ENCODE results near the gene KCTD6.

The KCTD6 gene

GRCh38 chr3:58551636-58552180 is 59.8 kb downstream of the KCTD6 start:
- CTCF ChIA-PET: interaction anchor here (1.2 to 1.3 kb wide), 2 partner anchors 13 to 17 kb away, joined by 4 to 5 read pairs; no protein-coding TSS in a partner anchor
- DNase-seq (ENCODE audit: low read depth, low spot score): no peak
- POLR2A ChIA-PET: no interaction called here
- no peak overlapping the region for H3K4me3 ChIP-seq (ENCODE audit: low read depth, low read length)
- TF ChIP-seq CTCF (IDR thresholded peaks at IDR 0.05; ENCODE audit: insufficient read depth, low read length, missing control alignments): no peak
